ENCODE results near the gene DPH2. TPM values are rescaled to one million over a fixed set of nuclear protein-coding genes. Genes with fewer than 3 reads are reported as not detected.

DPH2 gene
- total RNA-seq, result 24.5 and 40.1 TPM in 2 replicates

GRCh38 chr1:43969746-43970466 is at the start of gene DPH2:
DPH2 (plus strand) TSS chr1:43970010; CDS start chr1:43970176, 166 bp downstream.

GRCh38 chr1:43933386-43934100 is 36.3 kb upstream of the DPH2 start, which contains the start of gene ARTN:
ARTN (plus strand) TSS chr1:43933801; CDS start chr1:43935657, 1,856 bp downstream.

GRCh38 chr1:43946236-43947060 is 23.4 kb upstream of the DPH2 start, which contains the start of gene IPO13:
IPO13 (plus strand) TSS chr1:43946950; CDS start chr1:43947601, 651 bp downstream.

GRCh38 chr1:43974443-43975248 is 4.8 kb downstream of the DPH2 start, which contains the start of gene ATP6V0B:
ATP6V0B (plus strand) TSS chr1:43974960; CDS start chr1:43975041, 81 bp downstream.

GRCh38 chr1:43978551-43979260 is 8.9 kb downstream of the DPH2 start, which contains the start of gene B4GALT2:
B4GALT2 (plus strand) TSS chr1:43979210; CDS start chr1:43981161, 1,951 bp downstream.

GRCh38 chr1:43991476-43992231 is 21.8 kb downstream of the DPH2 start, which contains the start of gene CCDC24:
CCDC24 (plus strand) TSS chr1:43991599; CDS start chr1:43991879, 280 bp downstream.

Other genes with a start within 250 kb of the DPH2 start
- gene ARTN, start 36.2 kb upstream of the DPH2 start, total RNA-seq, result 0.38 TPM in 1 of 2 replicates, not detected in the other
- 24.3 and 29.8 TPM in 2 replicates for gene IPO13, start 23.1 kb upstream of the DPH2 start, total RNA-seq
- gene ATP6V0B, start 5.0 kb downstream of the DPH2 start, total RNA-seq, result 157 and 168 TPM in 2 replicates
- 82.8 and 165 TPM in 2 replicates for gene B4GALT2, start 9.2 kb downstream of the DPH2 start, total RNA-seq
- 4.4 and 12.9 TPM in 2 replicates for gene CCDC24, start 21.6 kb downstream of the DPH2 start, total RNA-seq
- 8.5 and 13.9 TPM in 2 replicates for gene SLC6A9, start 61.5 kb downstream of the DPH2 start, total RNA-seq
- gene KLF17, start 148.8 kb downstream of the DPH2 start, total RNA-seq, result under 0.01 TPM in 1 of 2 replicates, not detected in the other
- gene KLF18, start 171.6 kb downstream of the DPH2 start, total RNA-seq, result not detected in 2 replicates
- gene DMAP1, start 243.5 kb downstream of the DPH2 start, total RNA-seq, result 38.0 and 63.0 TPM in 2 replicates

Measured in mesangial cell (primary cell).